Activated naive CD8-positive, alpha-beta T cell treated with anti-CD3 and anti-CD28 coated beads, Interleukin-2, amount 50 U/mL, for 24 hours (primary cell): ENCODE measurements around the gene ALKBH6.

Experiments used
- ATAC-seq: fragments of 150-1000 bp; cut with Tn5 transposase; one replicate; pipeline ENCODE4 v1.10.0; 2021
- DNase-seq: peaks from one replicate; pipeline ENCODE4 v3.0.0; 2021
- H3K27ac Mint-ChIP-seq: one replicate; pipeline ENCODE4 v1.8.0; 2021; ENCODE audit warnings: mild to moderate bottlenecking, mixed read lengths
- H3K27me3 Mint-ChIP-seq: one replicate; pipeline ENCODE4 v1.8.0; 2021; ENCODE audit warnings: mixed read lengths
- H3K36me3 Mint-ChIP-seq: one replicate; pipeline ENCODE4 v1.8.0; 2021; ENCODE audit warnings: low read depth, mixed read lengths
- H3K4me1 Mint-ChIP-seq: one replicate; pipeline ENCODE4 v1.8.0; 2021; ENCODE audit warnings: mixed read lengths
- H3K4me3 Mint-ChIP-seq: one replicate; pipeline ENCODE4 v1.8.0; 2021; ENCODE audit warnings: mild to moderate bottlenecking, moderate library complexity, mixed read lengths
- H3K9me3 Mint-ChIP-seq: one replicate; pipeline ENCODE4 v1.8.0; 2021; ENCODE audit warnings: mixed read lengths

The ALKBH6 gene

DNA sequence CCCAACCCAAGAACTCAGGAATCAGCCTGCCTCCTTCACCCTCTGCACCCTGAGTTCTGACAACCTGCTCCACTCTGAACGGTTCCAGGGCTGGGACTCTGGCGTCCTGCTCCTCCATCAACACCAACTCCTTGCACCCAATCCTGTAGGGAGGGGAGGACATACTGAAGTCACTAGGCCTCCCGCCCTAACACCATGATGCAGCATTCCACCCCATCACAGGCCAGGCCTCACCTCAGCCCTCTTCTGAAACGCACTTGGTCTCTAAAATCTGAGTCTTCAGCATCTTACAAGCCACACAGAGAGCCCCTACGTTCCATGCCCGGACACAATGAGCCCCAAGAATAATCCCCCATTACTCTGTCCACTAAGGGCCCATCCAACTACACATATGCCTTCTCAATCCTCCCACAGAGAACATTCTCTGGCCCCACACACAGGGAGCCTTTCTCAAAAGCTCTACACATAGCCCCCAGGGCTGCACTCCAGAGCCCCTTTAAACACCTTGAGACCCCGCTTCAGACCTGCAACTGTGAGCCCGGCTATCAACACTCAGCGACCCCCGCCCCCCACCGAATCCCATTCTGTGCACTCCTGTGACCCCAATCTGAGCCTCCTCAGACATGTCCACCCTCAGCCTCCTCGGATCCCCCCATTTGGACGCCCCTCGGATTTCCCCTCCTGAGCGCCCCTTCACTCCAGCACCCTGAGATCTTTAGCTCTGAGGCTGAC, 567 bp downstream of the ALKBH6 start:
- H3K4me1 Mint-ChIP-seq, result peaks cover 33% of the 10 kb centered on the region
- peaks cover 10% of the 10 kb centered on the region for H3K36me3 Mint-ChIP-seq

DNA sequence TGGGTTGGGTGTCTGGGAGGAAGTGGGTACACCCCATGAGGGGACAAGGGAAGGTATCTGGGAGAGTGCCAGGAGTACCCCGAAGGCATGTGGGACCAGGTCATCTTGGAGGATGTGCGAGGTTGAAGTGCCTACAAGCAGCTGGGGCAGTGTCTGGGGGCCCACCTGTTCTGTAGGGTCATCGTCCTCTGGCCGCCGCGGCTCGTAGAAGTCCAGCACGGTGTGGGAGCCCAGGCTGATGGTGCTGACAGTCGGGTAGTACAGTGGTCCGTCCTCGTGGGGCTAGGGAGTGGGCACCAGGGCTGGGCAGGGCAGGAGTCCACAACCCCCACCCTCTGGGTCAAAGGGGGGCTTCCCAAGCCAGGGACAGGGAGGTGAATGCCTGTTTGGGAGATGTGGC, 3.6 kb downstream of the ALKBH6 start:
- Mint-ChIP-seq H3K27ac (no peak overlapping the region), H3K27me3 (no peaks in the 10 kb centered on the region), H3K4me3 (no peak overlapping the region), H3K36me3 (peaks cover 7% of the 10 kb centered on the region), H3K4me1 (peaks cover 28% of the 10 kb centered on the region), H3K9me3 (no peaks in the 10 kb centered on the region)
- ATAC-seq (no peak), DNase-seq (no peak)

More for the DNA sequence above, 567 bp downstream of the ALKBH6 start:
- ATAC-seq (no peak), DNase-seq (no peak)
- H3K4me3 Mint-ChIP-seq, result peak overlapping the region; percentile 98
- H3K9me3 Mint-ChIP-seq, result no peaks in the 10 kb centered on the region
- no peaks in the 10 kb centered on the region for H3K27me3 Mint-ChIP-seq
- peak overlapping the region; percentile 92 for H3K27ac Mint-ChIP-seq

DNA sequence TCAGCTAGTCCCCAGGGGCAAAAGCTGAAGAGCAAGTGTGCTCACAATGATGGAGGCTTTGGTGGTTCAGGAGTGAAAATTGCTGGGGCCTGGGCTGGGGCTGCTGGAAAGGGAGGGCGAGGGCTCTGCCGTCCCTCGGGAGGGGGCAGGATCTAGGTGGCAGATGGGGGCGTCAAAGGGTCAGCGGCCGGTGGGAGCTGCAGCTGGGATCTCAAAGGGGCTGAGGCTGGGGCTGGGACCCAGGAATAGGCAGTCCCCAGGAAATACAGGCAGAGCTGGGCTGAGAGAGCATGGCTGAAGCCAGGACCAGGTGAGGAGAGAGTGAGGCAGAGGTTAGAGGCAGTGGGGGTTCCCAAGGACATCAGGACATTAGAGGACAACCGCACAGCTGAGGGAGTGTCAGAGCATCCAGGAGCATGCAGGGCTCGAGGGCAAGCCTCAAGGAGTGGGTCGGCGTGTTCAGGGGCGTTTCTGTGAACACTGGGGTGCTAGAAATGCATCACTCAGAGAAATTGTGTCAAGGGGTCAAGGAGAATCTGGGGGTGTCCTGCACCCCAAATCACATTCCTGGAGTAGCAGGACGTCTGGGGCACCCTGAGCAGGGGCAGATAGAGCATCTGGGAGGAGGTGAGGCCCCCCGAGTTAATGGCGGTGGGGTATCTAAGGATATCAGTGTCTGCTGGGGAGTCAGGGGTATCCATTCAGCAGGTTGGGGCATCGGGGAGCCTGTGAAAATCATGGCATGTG, 4.2 kb downstream of the ALKBH6 start:
- ATAC-seq (no peak), DNase-seq (no peak)
- H3K36me3 Mint-ChIP-seq, result peaks cover 7% of the 10 kb centered on the region
- H3K27me3 Mint-ChIP-seq, result no peaks in the 10 kb centered on the region
- peaks cover 22% of the 10 kb centered on the region for H3K4me1 Mint-ChIP-seq
- H3K9me3 Mint-ChIP-seq, result no peaks in the 10 kb centered on the region
- no peak overlapping the region for H3K27ac Mint-ChIP-seq
- H3K4me3 Mint-ChIP-seq, result peak overlapping the region; percentile 26

DNA sequence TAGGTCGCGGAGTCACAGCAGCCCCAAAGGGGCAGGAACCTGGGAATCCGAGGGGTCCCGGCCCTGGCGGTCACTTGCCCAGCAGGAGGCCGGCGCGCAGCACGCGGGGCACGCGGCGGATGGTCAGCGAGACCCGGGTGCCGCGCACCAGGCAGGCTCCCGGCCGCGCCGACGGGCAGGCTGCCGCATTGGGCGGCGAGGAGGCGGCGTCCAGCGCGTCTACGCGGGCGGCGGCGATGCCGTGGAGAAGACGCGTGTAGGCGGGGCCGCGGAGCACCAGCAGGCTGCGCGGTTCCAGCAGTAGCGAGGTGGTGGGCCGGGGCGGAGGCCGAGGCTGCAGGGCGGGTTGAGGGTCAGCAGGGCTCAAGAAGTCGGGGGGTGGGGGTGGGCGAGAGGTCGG, 4.8 kb downstream of the ALKBH6 start:
- DNase-seq, result peak; percentile 66
- H3K27ac Mint-ChIP-seq, result no peak overlapping the region

DNA sequence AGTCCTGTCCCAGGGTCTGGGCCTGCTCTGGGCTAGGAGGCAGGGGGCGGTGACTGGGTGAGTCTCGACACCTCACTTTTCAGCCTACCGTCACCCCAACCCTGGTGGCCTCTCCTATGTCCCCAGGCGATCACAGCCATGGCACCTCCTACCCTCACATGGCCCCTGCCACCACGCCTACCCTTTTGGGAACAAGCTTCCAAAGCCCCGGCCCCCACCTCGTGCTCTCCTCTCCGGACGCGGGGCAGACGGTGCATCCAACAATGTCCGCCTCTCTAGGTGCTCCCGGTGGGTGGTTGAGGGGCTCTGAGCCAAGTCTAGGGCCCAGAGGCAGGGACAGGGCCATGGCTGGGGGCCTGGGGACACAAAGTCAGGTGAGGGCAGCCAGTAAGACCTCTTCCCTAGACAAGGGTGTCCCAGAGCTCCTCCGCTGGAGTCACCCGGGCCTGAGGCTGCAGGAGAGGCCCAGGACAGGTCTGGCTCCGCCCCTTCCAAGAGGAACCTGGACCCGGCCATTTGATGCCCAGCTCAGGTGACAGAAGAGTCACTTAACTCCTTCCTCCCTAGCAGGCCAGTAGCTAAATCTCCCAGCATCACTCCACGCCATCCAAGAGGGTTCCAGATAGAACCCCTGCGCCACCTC, 5.6 kb downstream of the ALKBH6 start, which contains the start of gene SYNE4:
TSS of gene SYNE4 (minus strand) at position 478 of the 643 bp plus-strand sequence. CDS start at position 346, 132 bp downstream.
- ATAC-seq (no peak), DNase-seq (no peak)
- Mint-ChIP-seq H3K4me1 (peaks cover 14% of the 10 kb centered on the region), H3K36me3 (peaks cover 7% of the 10 kb centered on the region), H3K27ac (no peak within 1 kb of the TSS), H3K27me3 (no peaks in the 10 kb centered on the region), H3K9me3 (no peaks in the 10 kb centered on the region), H3K4me3 (peak within 1 kb of the TSS; percentile 48)

More for the DNA sequence above, 4.8 kb downstream of the ALKBH6 start:
- Mint-ChIP-seq H3K4me1 (peaks cover 16% of the 10 kb centered on the region), H3K36me3 (peaks cover 7% of the 10 kb centered on the region), H3K4me3 (peak overlapping the region; percentile 48), H3K27me3 (no peaks in the 10 kb centered on the region), H3K9me3 (no peaks in the 10 kb centered on the region)
- no peak for ATAC-seq

DNA sequence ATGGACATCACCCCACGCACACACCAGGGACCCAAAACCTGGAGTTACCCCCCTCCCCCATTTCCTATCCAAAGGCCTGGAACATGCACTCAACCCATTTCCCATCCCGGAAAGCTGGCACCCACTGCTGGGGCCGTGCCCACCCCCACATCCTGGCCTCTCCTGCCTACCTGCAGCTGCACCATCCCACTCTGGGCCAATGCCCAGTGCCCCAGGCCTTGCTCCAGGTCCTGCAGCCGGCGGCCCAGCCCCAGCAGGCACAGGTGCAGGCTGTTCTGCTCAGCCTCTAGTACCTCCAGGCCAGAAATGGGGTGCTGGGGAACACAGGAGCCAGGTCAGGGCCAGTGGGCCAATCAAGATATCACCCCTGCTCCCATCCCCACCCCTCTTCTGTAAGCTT, 7.1 kb downstream of the ALKBH6 start:
- ATAC-seq (no peak), DNase-seq (no peak)
- peaks cover 7% of the 10 kb centered on the region for H3K36me3 Mint-ChIP-seq
- H3K9me3 Mint-ChIP-seq, result no peaks in the 10 kb centered on the region
- H3K27me3 Mint-ChIP-seq, result no peaks in the 10 kb centered on the region
- no peak overlapping the region for H3K27ac Mint-ChIP-seq
- H3K4me3 Mint-ChIP-seq, result no peak overlapping the region
- peaks cover 11% of the 10 kb centered on the region for H3K4me1 Mint-ChIP-seq

DNA sequence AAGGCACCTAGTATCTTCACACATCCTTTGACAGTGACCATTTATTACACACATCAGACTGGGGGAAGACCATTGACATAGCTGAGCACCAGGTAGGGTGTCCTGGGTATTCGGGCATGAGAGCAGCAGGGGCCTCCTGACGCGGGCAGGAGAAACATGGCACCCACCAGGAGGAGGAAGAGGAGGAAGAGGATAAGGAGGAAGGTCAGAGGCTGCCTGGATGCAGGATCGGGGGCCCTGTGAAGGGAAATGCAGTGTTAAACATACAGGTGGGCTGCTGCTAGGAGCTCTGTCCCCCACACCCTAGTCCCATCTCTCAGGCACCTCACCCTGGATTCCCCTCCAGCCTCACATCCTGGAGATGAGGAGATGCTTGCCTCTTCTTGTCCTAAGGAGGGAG, 10.7 kb downstream of the ALKBH6 start:
- H3K4me1 Mint-ChIP-seq, result peaks cover 10% of the 10 kb centered on the region
- no peaks in the 10 kb centered on the region for H3K9me3 Mint-ChIP-seq
- peak overlapping the region; percentile 7 for H3K27ac Mint-ChIP-seq
- H3K4me3 Mint-ChIP-seq, result no peak overlapping the region
- peaks cover 10% of the 10 kb centered on the region for H3K36me3 Mint-ChIP-seq
- no peaks in the 10 kb centered on the region for H3K27me3 Mint-ChIP-seq
- no peak for ATAC-seq
- DNase-seq, result no peak

DNA sequence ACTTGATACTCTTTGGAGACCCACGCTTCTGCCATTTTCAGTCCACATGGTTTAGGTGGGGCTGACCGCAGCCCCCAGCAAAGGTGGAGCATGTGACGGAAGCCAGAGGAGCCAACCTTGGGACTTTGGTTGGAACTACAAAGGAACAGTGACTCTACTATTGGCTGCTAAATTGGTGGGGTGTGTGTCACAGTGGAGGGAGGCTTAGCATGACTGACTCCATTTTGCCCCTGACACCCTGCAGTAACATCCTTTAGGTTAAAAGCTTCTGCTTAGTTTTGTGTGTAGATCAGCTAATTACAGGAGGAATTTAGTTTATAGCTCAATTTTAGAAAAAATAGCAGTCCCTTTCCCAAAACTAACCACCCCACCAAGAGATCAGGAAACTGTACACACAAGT, 12.4 kb downstream of the ALKBH6 start:
- peaks cover 20% of the 10 kb centered on the region for H3K4me1 Mint-ChIP-seq
- no peak overlapping the region for H3K4me3 Mint-ChIP-seq
- no peak overlapping the region for H3K27ac Mint-ChIP-seq
- ATAC-seq, result no peak
- no peak for DNase-seq
- no peaks in the 10 kb centered on the region for H3K27me3 Mint-ChIP-seq
- peaks cover 19% of the 10 kb centered on the region for H3K36me3 Mint-ChIP-seq
- H3K9me3 Mint-ChIP-seq, result no peaks in the 10 kb centered on the region

DNA sequence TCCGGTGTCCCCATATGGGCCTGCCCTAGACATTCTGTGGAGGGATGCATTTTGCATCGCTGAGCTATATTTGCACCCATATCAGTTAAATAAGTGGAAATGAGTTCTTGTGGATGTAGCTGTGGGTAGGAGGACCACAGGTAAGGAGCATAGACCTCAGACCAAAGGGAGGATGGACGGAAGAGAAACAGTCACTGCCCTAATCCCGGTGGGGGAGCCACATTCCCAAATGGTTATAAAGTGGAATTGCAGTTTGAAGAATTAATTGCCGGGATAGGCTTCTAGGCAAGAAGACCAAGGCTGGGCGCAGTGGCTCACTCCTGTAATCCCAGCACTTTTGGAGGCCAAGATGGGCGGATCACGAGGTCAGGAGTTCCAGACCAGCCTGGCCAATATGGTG, 17.2 kb downstream of the ALKBH6 start:
- H3K27ac Mint-ChIP-seq, result peak overlapping the region; percentile 73
- H3K4me3 Mint-ChIP-seq, result peak overlapping the region; percentile 92
- peaks cover 38% of the 10 kb centered on the region for H3K4me1 Mint-ChIP-seq

DNA sequence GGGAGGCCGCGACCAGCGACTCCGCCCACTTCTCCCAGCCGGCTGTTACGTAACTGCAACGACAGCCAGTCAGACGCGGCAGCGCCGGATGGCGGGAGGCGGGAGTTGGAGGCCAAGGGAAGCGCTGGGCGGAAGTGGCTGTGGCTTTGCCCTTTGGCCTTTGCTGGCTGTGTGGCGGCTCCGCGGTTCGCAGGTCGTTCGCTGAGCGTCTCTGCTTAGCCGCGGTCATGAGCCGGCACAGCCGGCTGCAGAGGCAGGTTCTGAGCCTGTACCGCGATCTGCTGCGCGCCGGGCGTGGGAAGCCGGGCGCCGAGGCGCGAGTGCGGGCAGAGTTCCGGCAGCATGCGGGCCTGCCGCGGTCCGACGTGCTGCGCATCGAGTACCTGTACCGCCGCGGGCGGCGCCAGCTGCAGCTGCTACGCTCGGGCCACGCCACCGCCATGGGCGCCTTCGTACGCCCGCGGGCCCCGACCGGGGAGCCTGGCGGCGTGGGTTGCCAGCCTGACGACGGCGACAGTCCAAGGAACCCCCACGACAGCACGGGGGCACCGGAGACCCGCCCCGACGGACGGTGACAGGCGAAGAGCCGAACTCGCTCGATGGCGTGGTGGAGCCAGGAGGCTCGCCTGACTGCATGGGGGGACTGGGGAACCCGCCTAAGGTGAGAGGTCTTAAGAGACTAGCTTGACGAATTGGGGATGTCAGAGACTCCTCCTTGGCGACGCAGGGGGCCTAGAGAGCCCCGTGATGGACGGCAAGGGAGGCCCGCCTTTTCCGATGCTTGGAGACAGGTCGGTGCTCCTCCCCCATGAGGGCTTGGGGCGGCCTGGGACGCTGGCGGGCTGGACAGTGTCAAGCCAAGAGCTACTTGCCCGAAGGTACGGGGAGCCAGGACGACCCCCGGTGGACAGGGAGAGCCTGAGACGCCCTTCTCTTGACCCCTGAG, 18.7 kb downstream of the ALKBH6 start, which contains the start of gene SDHAF1:
TSS of gene SDHAF1 (plus strand) at position 141 of the 946 bp plus-strand sequence. CDS start at position 228, 87 bp downstream.
- no peaks in the 10 kb centered on the region for H3K9me3 Mint-ChIP-seq
- H3K4me3 Mint-ChIP-seq, result peak within 1 kb of the TSS; percentile 92
- ATAC-seq (peak; percentile 88), DNase-seq (peak; percentile 97)
- H3K27me3 Mint-ChIP-seq, result no peaks in the 10 kb centered on the region
- H3K27ac Mint-ChIP-seq, result peak within 1 kb of the TSS; percentile 94
- H3K36me3 Mint-ChIP-seq, result peaks cover 15% of the 10 kb centered on the region
- H3K4me1 Mint-ChIP-seq, result peaks cover 38% of the 10 kb centered on the region

More for the DNA sequence above, 17.2 kb downstream of the ALKBH6 start:
- ATAC-seq, result no peak
- H3K9me3 Mint-ChIP-seq, result no peaks in the 10 kb centered on the region
- H3K36me3 Mint-ChIP-seq, result peaks cover 23% of the 10 kb centered on the region
- DNase-seq, result no peak
- H3K27me3 Mint-ChIP-seq, result no peaks in the 10 kb centered on the region

DNA sequence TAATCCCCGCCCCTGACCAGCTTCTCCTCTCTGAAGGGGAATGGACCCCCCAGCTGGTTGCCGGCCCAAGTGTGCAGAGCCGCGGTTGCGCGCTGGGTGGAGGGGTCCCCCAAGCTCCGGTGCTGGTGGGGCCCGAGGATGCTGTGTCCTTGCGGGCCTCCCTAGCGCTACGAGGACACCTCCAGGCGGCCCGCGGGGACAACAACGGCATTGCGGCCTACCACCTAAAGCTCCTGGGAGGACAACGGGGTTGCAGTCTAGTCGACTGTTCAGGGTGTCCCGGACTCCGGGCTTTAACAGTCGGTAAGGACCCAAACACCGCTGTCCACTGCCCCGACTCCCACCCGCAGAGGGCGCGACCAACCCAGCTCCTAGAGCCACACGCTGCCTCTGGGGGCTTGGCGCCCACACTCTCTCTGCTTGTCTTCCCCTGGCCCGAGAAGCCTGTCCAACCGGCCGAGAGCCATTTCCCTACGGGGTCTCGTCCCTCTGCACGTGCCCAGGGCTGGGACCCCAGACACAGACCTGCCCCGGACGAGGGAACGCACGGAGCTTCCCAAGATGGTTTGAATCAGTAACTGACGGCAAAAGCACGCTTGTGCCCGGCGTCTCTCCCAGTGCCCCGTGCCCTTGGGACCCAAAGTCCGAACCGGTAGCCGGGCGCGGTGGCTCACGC, 20.0 kb downstream of the ALKBH6 start:
- H3K36me3 Mint-ChIP-seq, result peaks cover 15% of the 10 kb centered on the region
- peaks cover 31% of the 10 kb centered on the region for H3K4me1 Mint-ChIP-seq
- peaks cover 2% of the 10 kb centered on the region for H3K27me3 Mint-ChIP-seq
- ATAC-seq (no peak), DNase-seq (peak; percentile 48)
- peak overlapping the region; percentile 49 for H3K27ac Mint-ChIP-seq
- peaks cover under 1% of the 10 kb centered on the region for H3K9me3 Mint-ChIP-seq
- H3K4me3 Mint-ChIP-seq, result peak overlapping the region; percentile 92

DNA sequence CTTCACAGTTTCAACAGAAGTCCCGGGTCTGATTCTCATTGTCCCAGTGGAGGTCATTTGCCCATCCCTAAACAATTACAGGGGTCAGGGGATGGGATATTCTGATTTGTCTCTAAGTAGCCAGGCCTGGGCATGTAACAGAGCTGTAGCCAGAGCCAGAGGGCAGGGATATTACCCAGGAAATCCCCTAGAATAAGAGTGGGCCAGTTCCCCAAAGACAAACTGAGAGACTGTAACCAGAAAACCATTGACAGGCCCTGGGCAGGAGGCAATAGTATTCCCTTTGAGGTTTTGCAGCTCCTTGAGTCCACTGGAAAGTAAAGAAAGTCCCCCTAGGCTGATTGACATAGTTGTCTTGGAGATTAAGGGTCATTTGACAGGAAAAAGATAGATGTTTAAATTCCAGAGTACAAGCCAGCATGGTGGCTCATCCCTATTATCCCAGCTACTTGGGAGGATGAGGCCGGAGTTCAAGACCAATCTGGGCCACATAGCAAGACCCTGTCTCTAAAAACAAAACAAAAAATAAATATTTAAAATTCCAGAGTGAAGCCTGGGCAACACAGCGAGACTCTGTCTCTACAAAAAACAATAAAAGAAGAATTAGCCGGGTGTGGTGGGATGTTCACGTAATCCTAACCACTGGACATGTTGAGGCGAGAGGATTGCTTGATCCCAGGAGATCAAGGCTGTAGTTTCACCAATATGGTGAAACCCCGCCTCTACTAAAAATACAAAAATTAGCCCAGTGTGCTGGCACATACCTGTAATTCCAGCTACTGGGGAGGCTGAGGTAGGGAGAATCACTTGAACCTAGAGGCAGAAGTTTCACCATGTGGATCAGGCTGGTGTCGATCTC, 20.9 kb downstream of the ALKBH6 start:
- Mint-ChIP-seq H3K27ac (no peak overlapping the region), H3K4me3 (no peak overlapping the region), H3K9me3 (peaks cover 5% of the 10 kb centered on the region), H3K27me3 (peaks cover 10% of the 10 kb centered on the region), H3K36me3 (peaks cover 15% of the 10 kb centered on the region), H3K4me1 (peaks cover 28% of the 10 kb centered on the region)
- DNase-seq (no peak), ATAC-seq (no peak)
